ENCODE results near the gene LRRC4C. TPM values are rescaled to one million over a fixed set of nuclear protein-coding genes. Genes with fewer than 3 reads are reported as not detected.

Gene LRRC4C
- polyA plus RNA-seq, 1 donor from 2014 or later, result 24.3 TPM

DNA sequence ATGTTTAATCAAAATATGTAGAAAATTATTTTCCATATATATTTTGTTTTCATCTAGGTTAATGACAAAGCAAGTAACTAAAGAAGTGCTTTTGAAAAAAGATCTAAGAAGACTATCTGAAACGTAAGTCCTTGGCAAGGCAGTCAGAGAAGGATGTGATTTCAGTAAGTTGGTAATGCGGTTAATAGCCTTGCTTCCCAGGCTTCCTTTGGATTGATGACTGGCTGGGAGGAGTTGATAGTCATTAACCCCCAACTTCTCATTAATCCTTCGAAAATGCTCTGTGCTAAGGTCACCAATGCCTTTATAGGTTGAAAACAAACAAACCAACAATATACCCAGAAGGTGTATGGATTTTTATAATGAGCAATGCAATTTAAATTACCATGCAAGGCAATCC, 1326.5 kb downstream of the LRRC4C start:
- no peak overlapping the region for H2AFZ ChIP-seq (ENCODE audit: low read depth, low read length)
- H3K79me2 ChIP-seq (replicated peaks; ENCODE audit: insufficient read depth, low read length), result no peaks in the 10 kb centered on the region
- H3K9me3 ChIP-seq (ENCODE audit: low read length), result no peaks in the 10 kb centered on the region
- no peak overlapping the region for H3K9ac ChIP-seq (ENCODE audit: low read length)
- H3F3A ChIP-seq (ENCODE audit: insufficient read depth, low read length, poor library complexity, severe bottlenecking), result no peaks in the 10 kb centered on the region
- no peak overlapping the region for H3K27ac ChIP-seq (ENCODE audit: low read length)
- TF ChIP-seq MXI1 (conservative IDR thresholded peaks at IDR 0.05; ENCODE audit: poor library complexity, severe bottlenecking) (no peak), SMC3 (conservative IDR thresholded peaks at IDR 0.05; ENCODE audit: poor library complexity) (no peak), TAF1 (IDR thresholded peaks at IDR 0.05; ENCODE audit: low read depth) (no peak), EZH2 (IDR thresholded peaks at IDR 0.05; ENCODE audit: borderline replicate concordance, insufficient read depth, low read length, poor library complexity, severe bottlenecking) (no peak), POLR2AphosphoS5 (IDR thresholded peaks at IDR 0.05) (no peak), EP300 (conservative IDR thresholded peaks at IDR 0.05; ENCODE audit: poor library complexity, severe bottlenecking) (no peak), RAD21 (conservative IDR thresholded peaks at IDR 0.05) (no peak)
- TF ChIP-seq, protein P1, sequence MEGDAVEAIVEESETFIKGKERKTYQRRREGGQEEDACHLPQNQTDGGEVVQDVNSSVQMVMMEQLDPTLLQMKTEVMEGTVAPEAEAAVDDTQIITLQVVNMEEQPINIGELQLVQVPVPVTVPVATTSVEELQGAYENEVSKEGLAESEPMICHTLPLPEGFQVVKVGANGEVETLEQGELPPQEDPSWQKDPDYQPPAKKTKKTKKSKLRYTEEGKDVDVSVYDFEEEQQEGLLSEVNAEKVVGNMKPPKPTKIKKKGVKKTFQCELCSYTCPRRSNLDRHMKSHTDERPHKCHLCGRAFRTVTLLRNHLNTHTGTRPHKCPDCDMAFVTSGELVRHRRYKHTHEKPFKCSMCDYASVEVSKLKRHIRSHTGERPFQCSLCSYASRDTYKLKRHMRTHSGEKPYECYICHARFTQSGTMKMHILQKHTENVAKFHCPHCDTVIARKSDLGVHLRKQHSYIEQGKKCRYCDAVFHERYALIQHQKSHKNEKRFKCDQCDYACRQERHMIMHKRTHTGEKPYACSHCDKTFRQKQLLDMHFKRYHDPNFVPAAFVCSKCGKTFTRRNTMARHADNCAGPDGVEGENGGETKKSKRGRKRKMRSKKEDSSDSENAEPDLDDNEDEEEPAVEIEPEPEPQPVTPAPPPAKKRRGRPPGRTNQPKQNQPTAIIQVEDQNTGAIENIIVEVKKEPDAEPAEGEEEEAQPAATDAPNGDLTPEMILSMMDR (IDR thresholded peaks at IDR 0.05; ENCODE audit: poor library complexity, severe bottlenecking), result no peak
- TF ChIP-seq, protein P2, sequence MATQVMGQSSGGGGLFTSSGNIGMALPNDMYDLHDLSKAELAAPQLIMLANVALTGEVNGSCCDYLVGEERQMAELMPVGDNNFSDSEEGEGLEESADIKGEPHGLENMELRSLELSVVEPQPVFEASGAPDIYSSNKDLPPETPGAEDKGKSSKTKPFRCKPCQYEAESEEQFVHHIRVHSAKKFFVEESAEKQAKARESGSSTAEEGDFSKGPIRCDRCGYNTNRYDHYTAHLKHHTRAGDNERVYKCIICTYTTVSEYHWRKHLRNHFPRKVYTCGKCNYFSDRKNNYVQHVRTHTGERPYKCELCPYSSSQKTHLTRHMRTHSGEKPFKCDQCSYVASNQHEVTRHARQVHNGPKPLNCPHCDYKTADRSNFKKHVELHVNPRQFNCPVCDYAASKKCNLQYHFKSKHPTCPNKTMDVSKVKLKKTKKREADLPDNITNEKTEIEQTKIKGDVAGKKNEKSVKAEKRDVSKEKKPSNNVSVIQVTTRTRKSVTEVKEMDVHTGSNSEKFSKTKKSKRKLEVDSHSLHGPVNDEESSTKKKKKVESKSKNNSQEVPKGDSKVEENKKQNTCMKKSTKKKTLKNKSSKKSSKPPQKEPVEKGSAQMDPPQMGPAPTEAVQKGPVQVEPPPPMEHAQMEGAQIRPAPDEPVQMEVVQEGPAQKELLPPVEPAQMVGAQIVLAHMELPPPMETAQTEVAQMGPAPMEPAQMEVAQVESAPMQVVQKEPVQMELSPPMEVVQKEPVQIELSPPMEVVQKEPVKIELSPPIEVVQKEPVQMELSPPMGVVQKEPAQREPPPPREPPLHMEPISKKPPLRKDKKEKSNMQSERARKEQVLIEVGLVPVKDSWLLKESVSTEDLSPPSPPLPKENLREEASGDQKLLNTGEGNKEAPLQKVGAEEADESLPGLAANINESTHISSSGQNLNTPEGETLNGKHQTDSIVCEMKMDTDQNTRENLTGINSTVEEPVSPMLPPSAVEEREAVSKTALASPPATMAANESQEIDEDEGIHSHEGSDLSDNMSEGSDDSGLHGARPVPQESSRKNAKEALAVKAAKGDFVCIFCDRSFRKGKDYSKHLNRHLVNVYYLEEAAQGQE (IDR thresholded peaks at IDR 0.05; ENCODE audit: borderline replicate concordance), result no peak
- no peak overlapping the region for H3K4me2 ChIP-seq (ENCODE audit: low read length)
- no peak overlapping the region for H3K4me3 ChIP-seq (ENCODE audit: low read length)
- H3K9me2 ChIP-seq (ENCODE audit: insufficient read depth, low read length), result no peaks in the 10 kb centered on the region
- H3K27me3 ChIP-seq (ENCODE audit: insufficient read depth, low read depth, low read length), result no peaks in the 10 kb centered on the region
- H3K36me3 ChIP-seq (ENCODE audit: insufficient read depth, low read length), result no peaks in the 10 kb centered on the region
- H4K20me1 ChIP-seq (ENCODE audit: insufficient read depth), result no peaks in the 10 kb centered on the region

DNA sequence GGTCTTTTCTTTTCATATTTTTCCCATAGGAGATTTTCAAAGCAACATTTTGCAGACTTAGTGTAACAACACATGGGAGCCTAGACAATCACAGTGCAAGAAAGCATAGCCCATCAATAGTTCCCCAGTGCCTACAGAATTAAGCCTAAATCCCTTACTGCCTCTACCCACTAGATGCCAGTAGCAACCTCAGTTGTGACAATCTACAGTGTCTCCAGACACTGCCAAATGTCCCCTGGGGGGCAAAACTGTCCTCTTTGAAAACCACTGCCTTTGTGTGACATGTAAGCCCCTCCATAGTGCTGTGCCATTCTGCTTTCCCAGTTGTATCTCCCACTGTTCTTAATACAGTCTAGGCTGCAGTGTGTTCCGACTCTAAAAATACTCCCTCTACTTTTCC, 1329.0 kb downstream of the LRRC4C start:
- no peak overlapping the region for H3K27ac ChIP-seq (ENCODE audit: low read length)
- H4K20me1 ChIP-seq (ENCODE audit: insufficient read depth), result no peaks in the 10 kb centered on the region
- H3K9me3 ChIP-seq (ENCODE audit: low read length), result no peaks in the 10 kb centered on the region
- no peaks in the 10 kb centered on the region for H3K79me2 ChIP-seq (replicated peaks; ENCODE audit: insufficient read depth, low read length)
- no peaks in the 10 kb centered on the region for H3K27me3 ChIP-seq (ENCODE audit: insufficient read depth, low read depth, low read length)
- no peaks in the 10 kb centered on the region for H3F3A ChIP-seq (ENCODE audit: insufficient read depth, low read length, poor library complexity, severe bottlenecking)
- no peak overlapping the region for H3K9ac ChIP-seq (ENCODE audit: low read length)
- no peak overlapping the region for H3K4me2 ChIP-seq (ENCODE audit: low read length)
- no peak overlapping the region for H2AFZ ChIP-seq (ENCODE audit: low read depth, low read length)
- no peaks in the 10 kb centered on the region for H3K36me3 ChIP-seq (ENCODE audit: insufficient read depth, low read length)
- no peak overlapping the region for H3K4me3 ChIP-seq (ENCODE audit: low read length)
- no peaks in the 10 kb centered on the region for H3K9me2 ChIP-seq (ENCODE audit: insufficient read depth, low read length)
- TF ChIP-seq SMC3 (conservative IDR thresholded peaks at IDR 0.05; ENCODE audit: poor library complexity), result peak; percentile 45
- TF ChIP-seq, protein P2 (IDR thresholded peaks at IDR 0.05; ENCODE audit: borderline replicate concordance), result no peak
- TF ChIP-seq, protein P1 (IDR thresholded peaks at IDR 0.05; ENCODE audit: poor library complexity, severe bottlenecking), result peak; percentile 48
- TF ChIP-seq RAD21 (conservative IDR thresholded peaks at IDR 0.05), result peak; percentile 45
- no peak for TF ChIP-seq POLR2AphosphoS5 (IDR thresholded peaks at IDR 0.05)

Measured in neural cell (in vitro differentiated cells).